ENCODE data around the gene SLC12A2.

SLC12A2 gene

DNA sequence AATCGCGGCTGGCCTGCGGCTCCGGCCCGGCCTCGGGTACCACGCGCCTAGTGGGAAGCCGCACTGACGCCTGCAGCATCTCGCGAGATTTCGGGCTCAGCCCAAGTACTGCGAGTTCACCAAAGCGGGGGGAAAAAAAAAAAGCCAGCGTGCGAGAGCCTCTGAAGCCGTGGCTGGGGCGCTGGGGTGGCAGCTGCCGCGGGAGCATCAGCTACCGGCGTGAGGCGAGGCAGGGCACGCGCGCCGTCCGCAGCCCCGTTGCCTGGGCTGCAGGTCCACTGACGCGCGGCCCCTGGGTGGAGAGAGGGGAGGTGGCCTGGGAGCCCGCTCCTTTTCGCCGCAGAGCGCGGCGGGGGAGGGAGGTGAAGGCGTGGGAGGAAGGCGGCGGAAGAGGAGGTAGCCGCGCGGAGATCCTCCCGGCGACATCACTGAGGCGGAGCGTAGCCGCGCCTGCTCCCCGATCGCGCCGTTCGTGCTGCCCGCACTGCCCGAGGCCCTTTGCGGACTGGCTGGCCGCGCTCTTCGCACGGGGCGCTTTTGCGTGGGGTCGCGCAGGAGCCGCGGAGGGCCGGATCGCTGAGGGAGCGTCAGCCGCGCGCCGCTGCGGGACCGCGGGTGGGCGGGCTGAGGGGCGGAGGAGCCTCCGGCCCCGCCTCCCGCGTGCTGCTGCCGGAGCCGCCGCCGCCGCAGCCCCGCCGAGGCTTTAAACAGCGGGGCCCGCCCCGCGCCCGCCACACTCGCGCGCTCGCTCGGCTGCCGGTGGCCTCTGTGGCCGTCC, at the start of gene SLC12A2:
Gene SLC12A2, plus strand, starts transcription at position 734 of the 778 bp plus-strand sequence. CDS start 189 bp downstream, outside the sequence.
- Histone ChIP-seq H3K4me1 (ENCODE audit: control insufficient read depth, insufficient read depth, low read length, unreplicated experiment) (peaks cover 24% of the 10 kb centered on the region), H2AFZ (ENCODE audit: low read length, unreplicated experiment) (peak within 1 kb of the TSS; percentile 78), H3K4me3 (ENCODE audit: low read depth, low read length) (peak within 1 kb of the TSS; percentile 95), H3K79me2 (ENCODE audit: control insufficient read depth, insufficient read depth, low read length, unreplicated experiment) (peaks cover 68% of the 10 kb centered on the region), H3K36me3 (ENCODE audit: insufficient read depth, low read length) (no peaks in the 10 kb centered on the region; the same call in 1 of the 2 replicates), H3K27me3 (ENCODE audit: insufficient read depth, low read length) (no peaks in the 10 kb centered on the region), H3K27ac (ENCODE audit: low read depth, low read length) (peak within 1 kb of the TSS; percentile 71)

DNA sequence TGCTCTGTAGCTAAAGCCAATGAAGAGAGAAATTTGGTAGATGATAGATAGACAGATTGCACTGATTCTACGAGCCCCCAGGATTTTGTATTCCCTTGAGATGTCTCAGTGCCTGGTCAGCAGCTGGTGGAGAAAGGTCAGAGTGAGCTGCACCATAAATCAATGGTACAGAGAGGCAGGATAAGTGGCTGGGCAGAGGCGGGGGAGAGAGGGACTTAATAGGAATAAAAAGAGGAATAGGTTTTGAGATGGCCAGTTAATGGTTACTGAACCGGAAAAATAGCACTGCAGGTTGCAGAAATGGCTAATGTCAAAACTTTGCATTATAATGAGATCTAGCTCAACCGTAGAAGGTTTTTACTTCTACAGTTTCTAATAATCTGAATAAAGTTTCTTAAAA, 47.9 kb upstream of the SLC12A2 start:
- no peak overlapping the region for H2AFZ ChIP-seq (ENCODE audit: low read length, unreplicated experiment)
- H3K4me3 ChIP-seq (ENCODE audit: low read depth, low read length), result no peak overlapping the region
- H3K4me1 ChIP-seq (ENCODE audit: control insufficient read depth, insufficient read depth, low read length, unreplicated experiment), result peaks cover 11% of the 10 kb centered on the region
- peaks cover 26% of the 10 kb centered on the region; the same call in 1 of the 2 replicates for H3K36me3 ChIP-seq (ENCODE audit: insufficient read depth, low read length)
- peaks cover 6% of the 10 kb centered on the region for H3K79me2 ChIP-seq (ENCODE audit: control insufficient read depth, insufficient read depth, low read length, unreplicated experiment)
- no peak overlapping the region for H3K27ac ChIP-seq (ENCODE audit: low read depth, low read length)
- H3K27me3 ChIP-seq (ENCODE audit: insufficient read depth, low read length), result no peaks in the 10 kb centered on the region

DNA sequence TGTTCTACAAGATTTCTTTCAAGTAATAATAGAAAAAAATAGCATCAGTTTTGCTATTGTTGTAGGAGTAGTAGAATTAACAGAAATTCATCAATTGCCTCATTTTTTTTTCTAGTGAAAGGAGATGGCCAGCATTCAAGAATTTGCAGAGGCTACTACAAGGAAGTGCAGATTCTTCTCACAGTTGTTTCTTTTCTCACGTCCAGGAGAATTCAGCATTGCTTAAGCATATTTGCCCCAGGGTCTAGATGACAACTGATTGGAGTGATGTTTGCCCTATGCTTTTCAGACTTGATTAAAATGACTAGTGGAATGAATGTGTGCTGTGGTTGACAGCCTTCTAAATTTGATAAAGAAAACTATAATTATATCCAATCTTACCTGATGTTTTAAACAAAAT, 46.6 kb upstream of the SLC12A2 start:
- no peak overlapping the region for H2AFZ ChIP-seq (ENCODE audit: low read length, unreplicated experiment)
- H3K79me2 ChIP-seq (ENCODE audit: control insufficient read depth, insufficient read depth, low read length, unreplicated experiment), result peaks cover 6% of the 10 kb centered on the region
- H3K36me3 ChIP-seq (ENCODE audit: insufficient read depth, low read length), result peaks cover 26% of the 10 kb centered on the region; the same call in 1 of the 2 replicates
- H3K4me3 ChIP-seq (ENCODE audit: low read depth, low read length), result no peak overlapping the region
- no peaks in the 10 kb centered on the region for H3K27me3 ChIP-seq (ENCODE audit: insufficient read depth, low read length)
- peaks cover 11% of the 10 kb centered on the region for H3K4me1 ChIP-seq (ENCODE audit: control insufficient read depth, insufficient read depth, low read length, unreplicated experiment)
- H3K27ac ChIP-seq (ENCODE audit: low read depth, low read length), result no peak overlapping the region

DNA sequence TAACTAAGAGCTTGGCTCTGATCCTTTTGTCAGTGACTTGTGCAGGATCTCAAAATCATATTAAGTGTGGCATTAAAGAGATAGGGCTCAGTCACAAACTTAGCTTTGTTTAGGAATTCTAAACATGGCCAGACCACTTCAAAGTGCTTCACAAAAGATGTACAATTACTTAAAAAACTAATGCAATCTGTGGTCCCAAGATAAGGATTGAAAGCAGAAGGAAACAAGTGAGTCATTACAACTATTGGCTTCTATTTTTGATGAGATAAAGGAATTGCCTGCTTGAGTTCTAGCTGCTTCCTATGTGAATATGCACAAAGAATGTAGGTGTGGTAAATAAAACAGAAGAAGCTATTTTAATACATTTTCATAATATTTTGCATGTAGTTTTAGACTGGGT, 44.9 kb upstream of the SLC12A2 start:
- peak overlapping the region; percentile 62; the same call in 1 of the 2 replicates for H3K27ac ChIP-seq (ENCODE audit: low read depth, low read length)
- peaks cover 2% of the 10 kb centered on the region for H3K79me2 ChIP-seq (ENCODE audit: control insufficient read depth, insufficient read depth, low read length, unreplicated experiment)

DNA sequence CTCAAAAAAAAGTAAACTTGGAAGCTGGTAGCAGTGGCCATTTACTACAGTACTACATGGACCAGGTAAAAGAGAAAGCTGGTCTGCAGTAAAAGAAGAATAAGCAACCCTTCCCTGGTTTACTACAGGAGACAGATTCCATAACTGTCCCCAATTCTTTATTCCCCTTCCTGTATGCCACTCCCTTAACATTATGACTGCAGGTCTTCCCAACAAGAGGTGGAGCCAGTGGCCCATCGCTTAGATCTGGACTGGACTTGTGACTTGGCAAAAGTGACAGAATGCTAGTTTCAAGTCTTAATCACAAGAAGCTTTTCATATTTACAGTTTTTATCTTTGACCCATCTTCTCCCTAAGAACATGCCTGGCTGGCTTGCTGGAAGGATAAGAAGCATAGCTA, 42.6 kb upstream of the SLC12A2 start:
- Histone ChIP-seq H3K79me2 (ENCODE audit: control insufficient read depth, insufficient read depth, low read length, unreplicated experiment) (peaks cover 2% of the 10 kb centered on the region), H3K27me3 (ENCODE audit: insufficient read depth, low read length) (no peaks in the 10 kb centered on the region), H3K36me3 (ENCODE audit: insufficient read depth, low read length) (peaks cover 11% of the 10 kb centered on the region; the same call in 1 of the 2 replicates), H3K27ac (ENCODE audit: low read depth, low read length) (no peak overlapping the region), H2AFZ (ENCODE audit: low read length, unreplicated experiment) (no peak overlapping the region), H3K4me3 (ENCODE audit: low read depth, low read length) (no peak overlapping the region), H3K4me1 (ENCODE audit: control insufficient read depth, insufficient read depth, low read length, unreplicated experiment) (peaks cover 11% of the 10 kb centered on the region)

More for the DNA sequence above, 44.9 kb upstream of the SLC12A2 start:
- no peak overlapping the region for H3K4me3 ChIP-seq (ENCODE audit: low read depth, low read length)
- H3K27me3 ChIP-seq (ENCODE audit: insufficient read depth, low read length), result no peaks in the 10 kb centered on the region
- H3K4me1 ChIP-seq (ENCODE audit: control insufficient read depth, insufficient read depth, low read length, unreplicated experiment), result peaks cover 11% of the 10 kb centered on the region
- H3K36me3 ChIP-seq (ENCODE audit: insufficient read depth, low read length), result peaks cover 26% of the 10 kb centered on the region
- H2AFZ ChIP-seq (ENCODE audit: low read length, unreplicated experiment), result no peak overlapping the region

- Histone ChIP-seq H3K36me3 (ENCODE audit: insufficient read depth, low read length) (peaks cover 21% of the 10 kb centered on the region), H2AFZ (ENCODE audit: low read length, unreplicated experiment) (no peak overlapping the region), H3K27ac (ENCODE audit: low read depth, low read length) (no peak overlapping the region), H3K79me2 (ENCODE audit: control insufficient read depth, insufficient read depth, low read length, unreplicated experiment) (no peaks in the 10 kb centered on the region), H3K4me3 (ENCODE audit: low read depth, low read length) (no peak overlapping the region), H3K27me3 (ENCODE audit: insufficient read depth, low read length) (no peaks in the 10 kb centered on the region), H3K4me1 (ENCODE audit: control insufficient read depth, insufficient read depth, low read length, unreplicated experiment) (peaks cover 12% of the 10 kb centered on the region)
Measured at GRCh38 chr5:128052780-128053179, 30.8 kb upstream of the SLC12A2 start.

DNA sequence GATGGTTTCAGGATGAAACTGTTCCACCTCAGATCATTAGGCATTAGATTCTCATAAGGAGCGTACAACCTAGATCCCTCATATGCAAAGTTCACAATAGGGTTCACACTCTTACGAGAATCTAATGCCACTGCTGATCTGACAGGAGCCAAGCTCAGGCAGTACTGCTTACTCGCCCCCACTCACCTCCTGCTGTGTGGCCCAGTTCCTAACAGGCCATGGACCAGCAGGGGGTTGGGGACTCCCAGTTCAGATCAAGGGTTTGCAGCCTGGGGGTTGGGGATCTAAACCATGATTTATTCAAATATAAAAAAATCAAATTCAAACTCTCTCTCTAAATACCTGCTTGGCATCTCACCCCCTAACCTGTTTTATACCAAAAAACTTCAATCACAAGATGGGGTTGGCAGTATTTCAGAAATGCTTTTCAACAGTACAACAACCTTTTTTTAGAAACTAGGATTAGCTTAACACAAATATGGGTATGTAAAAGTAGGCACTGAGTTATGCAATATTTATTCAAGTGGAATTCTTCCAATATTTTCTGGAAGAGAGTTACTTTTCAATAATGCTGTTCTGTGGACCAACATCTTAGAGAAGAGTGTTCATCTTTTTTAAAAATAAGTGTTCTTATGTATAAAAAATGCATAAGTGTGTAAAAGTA, 30.1 kb upstream of the SLC12A2 start:
- Histone ChIP-seq H3K27ac (ENCODE audit: low read depth, low read length) (no peak overlapping the region), H3K4me1 (ENCODE audit: control insufficient read depth, insufficient read depth, low read length, unreplicated experiment) (peaks cover 12% of the 10 kb centered on the region), H3K27me3 (ENCODE audit: insufficient read depth, low read length) (no peaks in the 10 kb centered on the region), H3K4me3 (ENCODE audit: low read depth, low read length) (no peak overlapping the region), H2AFZ (ENCODE audit: low read length, unreplicated experiment) (no peak overlapping the region), H3K79me2 (ENCODE audit: control insufficient read depth, insufficient read depth, low read length, unreplicated experiment) (no peaks in the 10 kb centered on the region), H3K36me3 (ENCODE audit: insufficient read depth, low read length) (peaks cover 26% of the 10 kb centered on the region)

DNA sequence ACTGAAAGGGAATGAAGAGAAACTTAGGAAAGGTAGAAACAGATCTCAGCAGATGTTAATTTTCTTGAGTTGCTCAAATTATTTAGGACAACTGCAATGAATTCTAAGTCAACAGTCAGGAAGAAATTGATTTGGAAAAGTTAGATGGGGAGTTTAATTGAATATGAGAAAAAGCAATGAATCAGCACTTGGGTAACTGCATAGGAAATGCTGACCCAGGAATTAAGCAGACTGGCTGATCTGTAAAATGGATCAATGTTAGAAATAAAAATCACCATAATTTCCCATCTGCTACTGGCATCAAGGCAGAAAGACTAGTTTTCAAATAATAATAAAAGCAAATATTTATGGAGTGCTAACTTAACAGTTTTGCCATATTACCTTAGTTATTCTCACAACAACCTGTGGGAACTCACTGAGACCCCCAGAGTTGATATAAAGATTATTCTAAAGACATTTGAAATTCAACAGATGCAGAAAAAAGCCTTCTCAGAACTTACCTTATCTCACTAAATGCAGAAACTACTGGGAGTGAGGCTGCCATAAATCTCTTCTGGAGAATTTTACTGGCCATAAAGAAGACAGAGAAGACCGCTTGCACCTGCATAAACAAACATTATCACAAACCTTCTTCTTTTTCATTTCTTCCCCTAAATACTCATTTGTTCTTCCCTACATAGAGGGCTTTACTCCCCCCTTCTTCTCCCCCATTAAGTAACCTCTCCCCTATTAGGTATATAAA, 22.8 kb upstream of the SLC12A2 start:
- peaks cover 12% of the 10 kb centered on the region for H3K4me1 ChIP-seq (ENCODE audit: control insufficient read depth, insufficient read depth, low read length, unreplicated experiment)
- H3K4me3 ChIP-seq (ENCODE audit: low read depth, low read length), result no peak overlapping the region
- 0 out of 2 replicates have a peak, but pooled peaks cover 8% of the 10 kb centered on the region for H3K36me3 ChIP-seq (ENCODE audit: insufficient read depth, low read length)
- H2AFZ ChIP-seq (ENCODE audit: low read length, unreplicated experiment), result no peak overlapping the region
- H3K27me3 ChIP-seq (ENCODE audit: insufficient read depth, low read length), result no peaks in the 10 kb centered on the region
- no peak overlapping the region for H3K27ac ChIP-seq (ENCODE audit: low read depth, low read length)
- peaks cover 5% of the 10 kb centered on the region for H3K79me2 ChIP-seq (ENCODE audit: control insufficient read depth, insufficient read depth, low read length, unreplicated experiment)

- peaks cover 8% of the 10 kb centered on the region for H3K79me2 ChIP-seq (ENCODE audit: control insufficient read depth, insufficient read depth, low read length, unreplicated experiment)
- no peak overlapping the region for H2AFZ ChIP-seq (ENCODE audit: low read length, unreplicated experiment)
- H3K27ac ChIP-seq (ENCODE audit: low read depth, low read length), result peak overlapping the region; percentile 4; the same call in 1 of the 2 replicates
- peak overlapping the region; percentile 1; the same call in 1 of the 2 replicates for H3K4me3 ChIP-seq (ENCODE audit: low read depth, low read length)
- 0 out of 2 replicates have a peak, but pooled peaks cover 8% of the 10 kb centered on the region for H3K36me3 ChIP-seq (ENCODE audit: insufficient read depth, low read length)
- H3K27me3 ChIP-seq (ENCODE audit: insufficient read depth, low read length), result no peaks in the 10 kb centered on the region
- H3K4me1 ChIP-seq (ENCODE audit: control insufficient read depth, insufficient read depth, low read length, unreplicated experiment), result peaks cover 12% of the 10 kb centered on the region
Measured at GRCh38 chr5:128062172-128062746, 21.3 kb upstream of the SLC12A2 start.

DNA sequence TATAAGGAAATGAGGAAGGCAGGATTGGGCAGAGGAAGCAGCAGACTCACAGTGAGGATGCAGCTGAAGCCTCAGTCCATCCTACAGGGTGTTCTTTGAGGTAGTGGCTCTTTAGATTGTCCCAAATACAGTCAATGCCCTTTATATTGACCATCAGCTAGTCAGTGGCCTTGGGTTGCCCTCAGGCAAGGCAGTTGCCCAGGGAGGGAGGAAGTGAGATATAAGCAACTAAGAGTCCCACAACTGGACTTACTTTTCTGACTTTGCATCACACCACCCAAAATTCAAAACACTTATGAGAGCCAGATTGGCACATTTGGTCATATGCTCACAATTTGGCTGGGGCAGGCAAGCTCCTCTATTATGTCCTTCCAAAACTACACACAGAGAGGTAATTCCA, 9.4 kb upstream of the SLC12A2 start:
- Histone ChIP-seq H3K27ac (ENCODE audit: low read depth, low read length) (no peak overlapping the region), H2AFZ (ENCODE audit: low read length, unreplicated experiment) (no peak overlapping the region), H3K27me3 (ENCODE audit: insufficient read depth, low read length) (no peaks in the 10 kb centered on the region), H3K4me3 (ENCODE audit: low read depth, low read length) (no peak overlapping the region), H3K79me2 (ENCODE audit: control insufficient read depth, insufficient read depth, low read length, unreplicated experiment) (peaks cover 22% of the 10 kb centered on the region), H3K4me1 (ENCODE audit: control insufficient read depth, insufficient read depth, low read length, unreplicated experiment) (no peaks in the 10 kb centered on the region), H3K36me3 (ENCODE audit: insufficient read depth, low read length) (no peaks in the 10 kb centered on the region)
